H7 (cell line): ENCODE results near the gene TRPM5. TPM values are rescaled to one million over a fixed set of nuclear protein-coding genes. Genes with fewer than 3 reads are reported as not detected.
A peak's percentile ranks its signal among the peaks of the same experiment; 100 is the strongest.

Source experiments
- DNase-seq: peaks from one replicate; pipeline ENCODE4 v3.0.0; 2012
- H3K27me3 ChIP-seq: 2 replicates; pipeline ENCODE4 v1.6.0; 2011; ENCODE audit warnings: mild to moderate bottlenecking, low read length; ENCODE audit not compliant: control insufficient read depth, insufficient read depth
- H3K36me3 ChIP-seq: replicated peaks from 2 replicates; pipeline ENCODE4 v1.5.1; 2011; ENCODE audit warnings: low read length; ENCODE audit not compliant: control insufficient read depth, insufficient read depth
- H3K4me3 ChIP-seq: 2 replicates; pipeline ENCODE4 v1.5.1; 2011; ENCODE audit warnings: low read depth, mild to moderate bottlenecking, control low read depth, low read length, moderate library complexity; ENCODE audit not compliant: insufficient read depth
- total RNA-seq: library from RNA; depleted of rRNA; stranded (reverse); fragments of >200 nt; shearing (Covaris generic); gene quantifications from 2 replicates; pipeline ENCODE4 v1.2.3, GENCODE V29; 2014

Gene TRPM5
- total RNA-seq, 1 experiment from 2014 or later = not detected

DNA sequence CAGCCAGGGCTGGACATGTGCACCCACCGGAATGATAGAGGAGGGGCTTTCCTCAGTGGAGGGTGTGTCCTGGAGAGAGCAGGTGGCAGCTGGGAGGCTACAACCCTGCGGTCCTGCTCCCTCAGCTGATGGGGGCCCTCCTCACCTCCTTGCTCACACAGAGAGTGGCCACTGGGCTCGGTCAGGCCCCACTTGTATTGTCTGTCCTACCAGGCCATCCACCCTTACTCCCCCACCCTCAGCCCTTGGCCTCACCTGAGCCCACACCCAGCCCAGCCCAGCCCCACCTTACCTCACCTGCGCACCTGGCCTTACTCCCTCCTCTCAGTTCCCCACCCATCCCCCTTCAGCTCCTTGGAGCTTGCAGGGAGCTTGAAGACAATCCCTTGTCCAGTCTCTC lies 3.1 kb downstream of the TRPM5 start:
- peaks cover 29% of the 10 kb centered on the region for H3K27me3 ChIP-seq
- H3K4me3 ChIP-seq = no peak overlapping the region
- H3K36me3 ChIP-seq = no peaks in the 10 kb centered on the region
- DNase-seq = no peak

DNA sequence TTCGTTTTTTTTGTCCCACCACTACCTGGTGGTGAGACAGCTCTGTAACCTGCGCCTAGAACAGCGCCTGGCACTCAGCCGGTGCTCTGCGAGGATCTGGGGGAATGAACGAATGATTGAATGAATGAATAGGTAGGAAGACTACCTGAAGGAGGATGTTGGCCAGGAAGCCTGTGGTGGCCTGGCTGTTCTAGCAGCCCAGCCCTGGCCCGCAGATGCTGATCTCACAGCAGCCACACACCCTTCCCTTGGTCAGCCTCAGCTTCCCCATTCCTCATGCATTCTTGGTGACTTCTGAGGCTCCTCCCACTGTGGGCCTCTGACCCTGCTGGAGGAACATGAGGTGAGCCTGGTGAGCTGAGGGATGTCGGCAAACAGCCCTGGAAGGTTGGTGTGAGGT lies 3.7 kb downstream of the TRPM5 start:
- Histone ChIP-seq H3K36me3 (no peaks in the 10 kb centered on the region), H3K27me3 (peaks cover 24% of the 10 kb centered on the region), H3K4me3 (no peak overlapping the region)
- no peak for DNase-seq

- no peak overlapping the region for H3K4me3 ChIP-seq
- H3K27me3 ChIP-seq = peaks cover 18% of the 10 kb centered on the region
- no peaks in the 10 kb centered on the region for H3K36me3 ChIP-seq
- DNase-seq = no peak
These were observed 4.5 kb downstream of the TRPM5 start for GRCh38 chr11:2439820-2440219.

GRCh38 chr11:2437516-2437915 lies 6.8 kb downstream of the TRPM5 start:
- Histone ChIP-seq H3K4me3 (no peak overlapping the region), H3K36me3 (no peaks in the 10 kb centered on the region), H3K27me3 (peaks cover 2% of the 10 kb centered on the region; the same call in 1 of the 2 replicates)
- DNase-seq = no peak

- DNase-seq = no peak
- no peaks in the 10 kb centered on the region; the same call in 1 of the 2 replicates for H3K27me3 ChIP-seq
These were observed 7.7 kb downstream of the TRPM5 start for GRCh38 chr11:2436521-2437031.

DNA sequence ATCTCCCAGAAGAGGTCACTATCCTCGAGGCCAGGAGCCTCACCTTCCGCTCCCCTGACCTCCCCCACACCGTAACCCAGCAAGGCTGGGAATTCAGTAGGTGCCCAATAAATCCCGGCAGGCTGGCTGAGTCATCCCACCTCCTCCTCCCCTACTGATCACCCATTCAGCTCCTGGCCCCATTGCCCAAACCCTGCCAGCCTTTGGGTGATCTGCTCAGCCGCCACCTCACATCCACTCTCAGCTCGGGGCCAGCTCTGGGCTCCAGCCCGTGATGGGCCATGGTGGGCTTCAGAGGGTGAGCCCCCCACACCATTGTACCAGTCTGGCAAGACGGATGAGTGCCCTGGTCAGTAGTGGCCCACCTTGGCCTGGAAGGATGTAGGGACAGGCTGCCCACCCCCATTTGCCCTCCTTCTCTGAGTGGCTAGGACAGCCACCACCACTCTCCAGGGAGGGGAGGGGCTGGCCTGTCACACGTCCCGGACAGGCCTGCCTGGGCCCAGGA lies 8.2 kb downstream of the TRPM5 start:
- H3K27me3 ChIP-seq = no peaks in the 10 kb centered on the region; the same call in 1 of the 2 replicates
- DNase-seq = no peak
- no peaks in the 10 kb centered on the region for H3K36me3 ChIP-seq

More at GRCh38 chr11:2436521-2437031, 7.7 kb downstream of the TRPM5 start:
- Histone ChIP-seq H3K36me3 (no peaks in the 10 kb centered on the region), H3K4me3 (no peak overlapping the region)

GRCh38 chr11:2435288-2436012 lies 8.9 kb downstream of the TRPM5 start:
- Histone ChIP-seq H3K4me3 (no peak overlapping the region), H3K36me3 (no peaks in the 10 kb centered on the region), H3K27me3 (no peaks in the 10 kb centered on the region; the same call in 1 of the 2 replicates)
- DNase-seq = no peak

More for the DNA sequence above, 8.2 kb downstream of the TRPM5 start:
- no peak overlapping the region for H3K4me3 ChIP-seq

DNA sequence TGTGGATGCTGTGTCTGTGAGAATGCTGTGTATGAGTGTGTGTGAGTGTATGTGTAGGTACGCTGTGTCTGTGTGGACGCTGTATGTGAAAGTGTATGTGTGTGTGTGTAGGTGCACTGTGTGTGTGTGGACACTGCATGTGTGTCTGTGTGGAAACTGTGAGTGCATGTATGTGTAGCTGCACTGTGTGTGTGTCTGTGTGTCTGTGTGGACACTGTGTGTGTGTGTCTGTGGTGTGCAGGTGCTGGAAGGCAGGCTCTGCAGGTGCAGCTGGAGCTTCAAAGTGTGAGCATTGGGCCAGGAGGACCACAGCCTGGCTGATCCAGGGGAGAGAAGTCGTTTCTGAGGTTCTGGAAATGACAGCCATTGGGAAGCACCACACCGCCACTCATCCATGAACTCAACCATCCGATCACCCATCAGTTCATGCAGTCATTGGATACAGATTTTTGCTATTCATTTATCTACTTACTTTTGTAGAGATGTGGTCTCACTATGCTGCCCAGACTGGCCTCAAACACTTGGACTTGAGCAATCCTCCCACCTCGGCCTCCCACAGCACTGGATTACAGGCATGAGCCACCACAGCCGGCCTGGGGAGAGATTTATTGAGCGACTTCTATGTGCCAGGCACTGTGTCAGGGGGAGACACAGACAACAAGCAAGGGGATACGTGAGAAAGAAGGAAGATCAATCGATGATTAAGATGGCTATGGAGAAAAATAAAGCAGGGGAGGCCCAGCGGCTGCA lies 9.6 kb downstream of the TRPM5 start:
- no peak overlapping the region for H3K4me3 ChIP-seq
- H3K36me3 ChIP-seq = no peaks in the 10 kb centered on the region
- DNase-seq = no peak
- H3K27me3 ChIP-seq = no peaks in the 10 kb centered on the region; the same call in 1 of the 2 replicates

DNA sequence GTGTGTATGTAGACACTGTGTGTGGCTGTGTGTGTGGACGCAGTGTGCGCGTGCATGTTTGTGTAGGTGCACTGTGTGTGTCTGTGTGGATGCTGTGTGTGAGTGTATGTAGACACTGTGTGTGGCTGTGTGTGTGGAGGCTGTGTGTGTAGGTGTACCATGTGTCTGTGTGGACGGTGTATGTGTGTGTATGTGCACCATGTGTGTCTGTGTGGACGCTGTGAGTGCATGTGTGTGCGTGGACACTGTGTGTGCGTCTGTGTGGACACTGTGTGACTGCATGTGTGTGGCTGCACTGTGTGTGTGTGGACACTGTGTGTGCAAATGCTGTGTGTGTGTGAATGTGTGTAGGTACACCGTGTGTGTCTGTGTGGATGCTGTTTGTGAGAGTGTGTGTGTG lies 10.3 kb downstream of the TRPM5 start:
- H3K27me3 ChIP-seq = no peaks in the 10 kb centered on the region; the same call in 1 of the 2 replicates

DNA sequence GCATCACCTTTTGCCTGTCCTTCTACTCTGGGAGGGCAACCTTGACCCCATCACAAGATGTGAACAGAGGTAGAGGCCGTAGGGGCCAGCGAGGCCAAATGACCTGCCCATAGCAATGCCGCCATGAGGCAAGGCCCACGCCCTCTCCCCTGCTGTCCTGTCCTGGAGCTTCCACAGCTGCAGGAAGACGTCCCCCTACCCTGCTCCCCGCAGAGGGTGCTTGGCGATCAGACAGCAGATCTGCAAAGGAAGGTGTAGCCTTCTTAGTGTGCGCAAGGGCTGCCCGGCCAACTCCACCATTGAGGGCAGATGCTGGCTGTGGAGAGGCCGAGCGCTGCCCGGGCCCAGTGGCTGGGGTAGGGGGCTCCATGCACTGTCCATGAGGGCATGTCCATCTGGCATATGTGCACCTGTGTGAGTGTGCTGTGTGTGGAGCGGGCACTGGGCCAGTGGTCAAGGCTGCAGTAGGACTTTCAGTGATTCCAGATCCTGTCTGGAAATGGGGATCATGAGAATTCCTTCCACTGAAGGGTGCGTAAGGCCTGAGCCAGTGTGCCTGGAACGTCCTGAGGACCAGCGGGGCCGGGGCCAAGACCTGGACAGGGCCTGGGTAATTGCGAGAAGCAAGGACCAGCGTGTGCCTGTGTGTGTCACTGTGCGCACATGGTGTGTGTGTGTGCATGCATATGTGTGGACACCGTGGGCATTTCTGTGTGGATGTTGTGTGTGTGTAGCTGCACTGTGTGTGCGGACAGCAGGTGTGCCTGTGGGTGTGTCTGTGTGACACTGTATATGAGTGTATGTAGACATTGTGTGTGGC lies 11.0 kb downstream of the TRPM5 start:
- no peaks in the 10 kb centered on the region; the same call in 1 of the 2 replicates for H3K27me3 ChIP-seq
- no peak for DNase-seq
- no peak overlapping the region for H3K4me3 ChIP-seq
- no peaks in the 10 kb centered on the region for H3K36me3 ChIP-seq

More for the DNA sequence above, 10.3 kb downstream of the TRPM5 start:
- no peaks in the 10 kb centered on the region for H3K36me3 ChIP-seq
- no peak for DNase-seq
- H3K4me3 ChIP-seq = no peak overlapping the region

- H3K36me3 ChIP-seq = no peaks in the 10 kb centered on the region
- H3K4me3 ChIP-seq = no peak overlapping the region
- no peak for DNase-seq
- H3K27me3 ChIP-seq = no peaks in the 10 kb centered on the region; the same call in 1 of the 2 replicates
These were observed 11.7 kb downstream of the TRPM5 start for GRCh38 chr11:2432628-2433071.

GRCh38 chr11:2432171-2432621 lies 12.1 kb downstream of the TRPM5 start:
- no peak for DNase-seq
- Histone ChIP-seq H3K27me3 (no peaks in the 10 kb centered on the region; the same call in 1 of the 2 replicates), H3K4me3 (no peak overlapping the region), H3K36me3 (no peaks in the 10 kb centered on the region)

DNA sequence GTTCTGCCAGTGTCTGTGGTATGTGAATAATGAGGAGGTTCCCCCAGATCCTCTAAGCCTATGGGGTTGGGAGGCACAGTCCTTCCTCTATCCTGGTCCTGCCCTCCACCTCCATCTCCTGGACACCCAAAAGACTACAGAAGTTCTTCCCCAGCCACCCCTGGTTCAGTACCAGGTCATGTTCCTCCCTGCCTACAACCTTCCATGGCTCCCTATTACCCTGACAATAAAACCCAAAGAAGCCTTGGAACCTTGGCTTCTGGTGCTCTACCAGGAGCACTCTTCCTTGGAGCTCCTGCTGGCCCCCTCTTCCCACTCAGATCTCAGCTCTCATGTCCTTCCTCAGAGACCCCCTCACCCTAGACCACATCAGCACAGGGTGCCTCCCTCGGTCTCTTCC lies 12.9 kb downstream of the TRPM5 start:
- Histone ChIP-seq H3K36me3 (no peaks in the 10 kb centered on the region), H3K4me3 (no peak overlapping the region), H3K27me3 (no peaks in the 10 kb centered on the region; the same call in 1 of the 2 replicates)
- no peak for DNase-seq

- peak; percentile 94 for DNase-seq
- H3K4me3 ChIP-seq = no peak overlapping the region
- no peaks in the 10 kb centered on the region for H3K27me3 ChIP-seq
- no peaks in the 10 kb centered on the region for H3K36me3 ChIP-seq
These were observed 16.0 kb downstream of the TRPM5 start for GRCh38 chr11:2428322-2428795.
